ENCODE data around the gene AP5S1. TPM values are rescaled to one million over a fixed set of nuclear protein-coding genes. Genes with fewer than 3 reads are reported as not detected.

Gene AP5S1
- total and polyA plus RNA-seq, 9 of the 15 experiments (the other 6 are each of a cell fraction or from before 2014, with no cell fraction given), result 2.6 to 8.8 (median 4.4) TPM

DNA sequence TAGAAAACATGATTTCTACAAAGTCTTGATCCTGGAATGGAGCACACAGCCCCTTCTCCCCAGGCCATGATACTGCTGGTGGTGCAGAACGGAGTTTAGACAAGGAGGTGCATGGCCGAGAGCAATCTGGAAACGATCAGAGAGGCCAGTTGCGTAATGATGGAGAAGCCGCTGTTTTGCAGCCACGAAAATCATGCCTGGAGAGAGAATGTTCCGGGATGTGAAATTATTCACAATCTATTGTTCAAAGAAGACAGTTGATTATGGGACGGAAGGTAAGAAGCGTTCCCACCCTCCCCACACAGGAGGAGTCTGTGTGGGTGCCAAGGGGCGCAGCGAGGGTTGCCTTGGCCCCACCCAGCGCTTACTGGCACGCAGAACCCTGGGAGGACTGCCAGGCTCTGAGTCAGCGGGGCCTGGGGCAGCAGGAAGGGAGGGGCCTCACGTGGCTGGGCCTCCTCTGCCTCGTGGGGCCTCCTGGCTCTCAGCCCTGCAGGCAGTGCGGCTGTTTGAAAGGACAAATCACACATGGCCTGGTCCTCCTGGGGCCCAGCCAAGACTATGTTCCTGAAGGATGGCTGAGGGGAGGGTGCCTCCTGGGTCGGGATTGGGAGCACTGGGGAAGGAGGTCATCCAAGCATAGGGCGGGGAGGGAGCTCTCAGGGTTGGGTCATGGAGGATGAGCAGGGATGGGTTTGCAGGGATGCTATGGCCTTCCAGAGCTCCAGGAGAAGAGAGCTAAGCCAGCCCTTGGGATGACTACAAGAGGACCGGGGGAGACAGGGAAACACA, 8.7 kb upstream of the AP5S1 start (continued):
- TF ChIP-seq NCOA1 (IDR thresholded peaks at IDR 0.05; ENCODE audit: low read depth) (no peak), EP400 (IDR thresholded peaks at IDR 0.05) (peak; percentile 49; the same call in 1 of the 2 replicates), HEY1 (CRISPR knock-in tag; IDR thresholded peaks at IDR 0.05; ENCODE audit: borderline replicate concordance) (no peak), TAF1 (IDR thresholded peaks at IDR 0.05; ENCODE audit: control insufficient read depth, extremely low read depth, insufficient read depth, low read length, severe bottlenecking) (no peak), ZKSCAN8 (CRISPR knock-in tag; IDR thresholded peaks at IDR 0.05) (no peak), SREBF1 (IDR thresholded peaks at IDR 0.05; ENCODE audit: borderline replicate concordance, low read depth, low read length) (no peak), SAFB (IDR thresholded peaks at IDR 0.05; ENCODE audit: borderline replicate concordance, low read depth, low read length) (no peak), ATF7 (IDR thresholded peaks at IDR 0.05) (no peak), SAP30 (IDR thresholded peaks at IDR 0.05; ENCODE audit: borderline replicate concordance, insufficient read depth, low read depth, low read length, poor library complexity, severe bottlenecking) (no peak), STAT5A (IDR thresholded peaks at IDR 0.05; ENCODE audit: borderline replicate concordance, low read length) (no peak), ZC3H8 (IDR thresholded peaks at IDR 0.05) (no peak), PTRF (tag; IDR thresholded peaks at IDR 0.05) (no peak), ZBTB8A (IDR thresholded peaks at IDR 0.05; ENCODE audit: partially characterized antibody) (no peak), GABPB2 (CRISPR knock-in tag; conservative IDR thresholded peaks at IDR 0.05) (no peak), TAF7 (tag; IDR thresholded peaks at IDR 0.05) (no peak), BRD9 (IDR thresholded peaks at IDR 0.05; ENCODE audit: low read depth, partially characterized antibody) (no peak), TRIM24 (IDR thresholded peaks at IDR 0.05) (no peak), EWSR1 (IDR thresholded peaks at IDR 0.05; ENCODE audit: borderline replicate concordance, low read depth, partially characterized antibody) (no peak), WHSC1 (IDR thresholded peaks at IDR 0.05; ENCODE audit: low read length) (no peak)
- TF ChIP-seq, protein P1, sequence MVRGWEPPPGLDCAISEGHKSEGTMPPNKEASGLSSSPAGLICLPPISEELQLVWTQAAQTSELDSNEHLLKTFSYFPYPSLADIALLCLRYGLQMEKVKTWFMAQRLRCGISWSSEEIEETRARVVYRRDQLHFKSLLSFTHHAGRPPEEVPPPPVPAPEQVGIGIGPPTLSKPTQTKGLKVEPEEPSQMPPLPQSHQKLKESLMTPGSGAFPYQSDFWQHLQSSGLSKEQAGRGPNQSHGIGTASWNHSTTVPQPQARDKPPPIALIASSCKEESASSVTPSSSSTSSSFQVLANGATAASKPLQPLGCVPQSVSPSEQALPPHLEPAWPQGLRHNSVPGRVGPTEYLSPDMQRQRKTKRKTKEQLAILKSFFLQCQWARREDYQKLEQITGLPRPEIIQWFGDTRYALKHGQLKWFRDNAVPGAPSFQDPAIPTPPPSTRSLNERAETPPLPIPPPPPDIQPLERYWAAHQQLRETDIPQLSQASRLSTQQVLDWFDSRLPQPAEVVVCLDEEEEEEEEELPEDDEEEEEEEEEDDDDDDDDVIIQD (CRISPR knock-in tag; IDR thresholded peaks at IDR 0.05), result no peak
- TF ChIP-seq, protein P2, sequence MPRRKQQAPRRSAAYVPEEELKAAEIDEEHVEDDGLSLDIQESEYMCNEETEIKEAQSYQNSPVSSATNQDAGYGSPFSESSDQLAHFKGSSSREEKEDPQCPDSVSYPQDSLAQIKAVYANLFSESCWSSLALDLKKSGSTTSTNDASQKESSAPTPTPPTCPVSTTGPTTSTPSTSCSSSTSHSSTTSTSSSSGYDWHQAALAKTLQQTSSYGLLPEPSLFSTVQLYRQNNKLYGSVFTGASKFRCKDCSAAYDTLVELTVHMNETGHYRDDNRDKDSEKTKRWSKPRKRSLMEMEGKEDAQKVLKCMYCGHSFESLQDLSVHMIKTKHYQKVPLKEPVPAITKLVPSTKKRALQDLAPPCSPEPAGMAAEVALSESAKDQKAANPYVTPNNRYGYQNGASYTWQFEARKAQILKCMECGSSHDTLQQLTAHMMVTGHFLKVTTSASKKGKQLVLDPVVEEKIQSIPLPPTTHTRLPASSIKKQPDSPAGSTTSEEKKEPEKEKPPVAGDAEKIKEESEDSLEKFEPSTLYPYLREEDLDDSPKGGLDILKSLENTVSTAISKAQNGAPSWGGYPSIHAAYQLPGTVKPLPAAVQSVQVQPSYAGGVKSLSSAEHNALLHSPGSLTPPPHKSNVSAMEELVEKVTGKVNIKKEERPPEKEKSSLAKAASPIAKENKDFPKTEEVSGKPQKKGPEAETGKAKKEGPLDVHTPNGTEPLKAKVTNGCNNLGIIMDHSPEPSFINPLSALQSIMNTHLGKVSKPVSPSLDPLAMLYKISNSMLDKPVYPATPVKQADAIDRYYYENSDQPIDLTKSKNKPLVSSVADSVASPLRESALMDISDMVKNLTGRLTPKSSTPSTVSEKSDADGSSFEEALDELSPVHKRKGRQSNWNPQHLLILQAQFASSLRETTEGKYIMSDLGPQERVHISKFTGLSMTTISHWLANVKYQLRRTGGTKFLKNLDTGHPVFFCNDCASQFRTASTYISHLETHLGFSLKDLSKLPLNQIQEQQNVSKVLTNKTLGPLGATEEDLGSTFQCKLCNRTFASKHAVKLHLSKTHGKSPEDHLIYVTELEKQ (CRISPR knock-in tag; IDR thresholded peaks at IDR 0.05), result no peak
- TF ChIP-seq, protein P3, sequence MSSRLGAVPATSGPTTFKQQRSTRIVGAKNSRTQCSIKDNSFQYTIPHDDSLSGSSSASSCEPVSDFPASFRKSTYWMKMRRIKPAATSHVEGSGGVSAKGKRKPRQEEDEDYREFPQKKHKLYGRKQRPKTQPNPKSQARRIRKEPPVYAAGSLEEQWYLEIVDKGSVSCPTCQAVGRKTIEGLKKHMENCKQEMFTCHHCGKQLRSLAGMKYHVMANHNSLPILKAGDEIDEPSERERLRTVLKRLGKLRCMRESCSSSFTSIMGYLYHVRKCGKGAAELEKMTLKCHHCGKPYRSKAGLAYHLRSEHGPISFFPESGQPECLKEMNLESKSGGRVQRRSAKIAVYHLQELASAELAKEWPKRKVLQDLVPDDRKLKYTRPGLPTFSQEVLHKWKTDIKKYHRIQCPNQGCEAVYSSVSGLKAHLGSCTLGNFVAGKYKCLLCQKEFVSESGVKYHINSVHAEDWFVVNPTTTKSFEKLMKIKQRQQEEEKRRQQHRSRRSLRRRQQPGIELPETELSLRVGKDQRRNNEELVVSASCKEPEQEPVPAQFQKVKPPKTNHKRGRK (tag; IDR thresholded peaks at IDR 0.05), result no peak

Measured in K562 (cell line).